ENCODE measurements around the gene F7.
"Not testable (repeated sequence)": the region's sequence is repeated elsewhere in the genome, so short reads cannot be mapped to it uniquely, and the experiment has no call there.

The F7 gene

GRCh38 chr13:113105921-113106452 lies 396 bp downstream of the F7 start:
- no peak for DNase-seq

GRCh38 chr13:113106711-113107351 lies 1.2 kb downstream of the F7 start:
- DNase-seq, result no peak

DNA sequence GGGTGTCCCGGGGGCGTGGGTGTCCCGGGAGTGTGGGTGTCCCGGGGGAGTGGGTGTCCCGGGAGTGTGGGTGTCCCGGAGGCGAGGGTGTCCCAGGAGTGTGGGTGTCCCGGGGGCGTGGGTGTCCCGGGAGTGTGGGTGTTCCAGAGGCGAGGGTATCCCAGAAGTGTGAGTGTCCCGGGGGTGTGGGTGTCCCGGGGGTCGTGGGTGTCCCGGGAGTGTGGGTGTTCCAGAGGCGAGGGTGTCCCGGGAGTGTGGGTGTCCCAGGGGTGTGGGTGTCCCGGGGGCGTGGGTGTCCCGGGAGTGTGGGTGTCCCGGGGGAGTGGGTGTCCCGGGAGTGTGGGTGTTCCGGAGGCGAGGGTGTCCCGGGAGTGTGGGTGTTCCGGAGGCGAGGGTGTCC lies 2.9 kb downstream of the F7 start:
- not testable (repeated sequence) for DNase-seq

DNA sequence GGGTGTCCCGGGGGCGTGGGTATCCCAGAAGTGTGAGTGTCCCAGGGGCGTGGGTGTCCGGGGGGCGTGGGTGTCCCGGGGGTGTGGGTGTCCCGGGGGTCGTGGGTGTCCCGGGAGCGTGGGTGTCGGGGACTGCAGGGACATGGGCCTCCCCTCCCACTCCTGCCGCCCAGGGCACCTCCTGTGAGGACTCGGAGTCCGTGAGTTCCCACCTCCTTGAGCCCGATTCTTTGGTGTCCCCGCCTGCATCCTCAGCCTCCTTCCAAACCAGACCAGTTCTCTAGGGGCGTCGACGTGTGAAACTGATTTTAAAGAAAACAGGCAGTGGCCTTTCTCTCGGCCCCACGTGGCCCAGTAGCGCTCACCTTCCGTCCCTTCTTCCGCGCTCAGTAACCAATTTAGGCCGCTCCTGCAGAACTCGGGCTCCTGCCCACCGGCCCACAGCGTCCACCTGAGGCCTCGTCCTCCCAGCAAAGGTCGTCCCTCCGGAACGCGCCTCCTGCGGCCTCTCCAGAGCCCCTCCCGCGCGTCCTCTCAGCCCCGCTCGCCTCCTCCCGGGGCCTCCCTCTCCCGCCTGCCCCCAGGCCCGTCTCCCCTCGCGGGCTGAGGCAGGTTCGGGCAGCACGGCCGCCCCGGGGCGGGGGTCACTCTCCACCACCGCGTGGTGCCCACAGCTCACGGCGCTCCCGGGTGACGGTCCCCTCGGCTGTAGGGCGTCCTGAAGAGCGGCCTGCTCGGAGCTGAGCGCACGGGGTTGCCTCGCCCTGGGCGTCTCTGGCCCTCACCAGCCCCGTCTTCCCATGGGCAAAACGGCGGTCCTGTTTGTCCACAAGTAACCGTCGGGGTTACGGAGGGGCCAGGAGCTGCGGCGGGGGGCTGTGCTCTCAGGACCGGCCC lies 3.8 kb downstream of the F7 start:
- DNase-seq, result no peak

DNA sequence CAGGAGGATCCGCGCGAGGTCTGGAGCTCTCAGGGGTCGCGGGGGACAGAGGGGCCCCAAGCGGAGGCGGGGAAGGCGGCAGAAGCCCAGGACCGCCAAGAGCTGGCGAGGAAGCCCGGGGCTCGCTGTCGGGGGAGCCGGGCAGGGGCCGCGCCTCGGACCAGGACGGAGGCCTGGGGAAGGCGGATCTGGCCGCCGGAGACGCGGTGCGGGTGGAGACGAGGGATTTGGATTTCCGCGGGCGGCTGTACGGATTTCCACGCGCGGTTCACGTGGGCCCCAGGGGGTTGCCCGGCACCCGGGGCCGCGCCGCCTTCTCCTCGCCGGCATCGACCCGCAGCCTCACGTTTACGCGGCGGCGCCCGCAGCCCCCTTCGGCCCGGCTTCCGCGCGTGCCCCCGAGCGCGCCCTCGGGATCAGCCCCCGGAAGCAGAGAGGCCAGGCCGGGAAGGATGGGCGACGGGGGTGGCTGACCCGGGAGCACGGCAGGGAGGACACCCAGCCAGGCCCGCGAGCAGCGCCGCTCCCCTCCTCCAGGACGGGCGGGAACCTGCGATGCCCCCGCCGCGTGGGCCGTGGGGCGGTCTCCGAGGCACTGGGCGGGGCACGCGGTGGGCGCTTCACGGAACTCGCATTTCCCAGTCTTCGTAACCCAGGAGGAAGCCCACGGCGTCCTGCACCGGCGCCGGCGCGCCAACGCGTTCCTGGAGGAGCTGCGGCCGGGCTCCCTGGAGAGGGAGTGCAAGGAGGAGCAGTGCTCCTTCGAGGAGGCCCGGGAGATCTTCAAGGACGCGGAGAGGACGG lies 4.7 kb downstream of the F7 start:
- DNase-seq, result no peak

DNA sequence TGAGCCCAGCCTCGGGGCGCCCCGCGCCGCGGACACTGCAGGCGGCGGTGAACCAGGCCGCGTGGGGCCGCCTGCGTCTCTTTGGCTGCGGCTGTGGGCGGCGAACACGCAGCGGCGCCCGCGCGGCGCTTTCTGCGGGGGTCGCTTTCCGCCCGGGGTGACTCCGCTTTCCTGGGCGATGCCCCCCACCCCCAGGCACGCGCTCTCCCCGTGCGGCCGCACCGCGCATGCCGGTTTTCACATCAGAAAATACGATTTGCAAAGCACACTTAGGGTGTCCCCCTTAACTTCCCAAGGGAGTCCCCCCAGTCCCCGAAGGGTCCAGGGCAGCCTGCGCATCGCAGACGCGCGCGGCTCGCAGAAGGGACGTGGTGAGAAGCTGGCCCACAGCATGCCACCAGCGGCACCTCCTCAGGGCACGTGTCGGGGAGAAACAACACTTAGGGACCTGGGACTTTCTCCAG lies 5.3 kb downstream of the F7 start:
- DNase-seq, result no peak

GRCh38 chr13:113111821-113112220 lies 6.2 kb downstream of the F7 start:
- DNase-seq, result not testable (repeated sequence)

DNA sequence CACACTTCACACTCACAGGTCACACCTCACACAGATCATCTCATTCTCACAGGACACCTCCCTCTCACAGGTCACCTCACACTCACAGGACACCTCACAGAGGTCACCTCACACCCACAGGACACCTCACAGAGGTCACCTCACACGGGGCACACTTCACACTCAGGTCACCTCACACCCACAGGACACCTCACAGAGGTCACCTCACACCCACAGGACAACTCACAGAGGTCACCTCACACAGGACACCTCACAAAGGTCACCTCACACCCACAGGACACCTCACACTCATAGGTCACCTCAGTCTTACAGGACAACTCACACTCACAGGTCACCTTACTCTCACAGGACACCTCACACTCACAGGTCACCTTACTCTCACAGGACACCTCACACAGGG lies 6.9 kb downstream of the F7 start:
- not testable (repeated sequence) for DNase-seq

DNA sequence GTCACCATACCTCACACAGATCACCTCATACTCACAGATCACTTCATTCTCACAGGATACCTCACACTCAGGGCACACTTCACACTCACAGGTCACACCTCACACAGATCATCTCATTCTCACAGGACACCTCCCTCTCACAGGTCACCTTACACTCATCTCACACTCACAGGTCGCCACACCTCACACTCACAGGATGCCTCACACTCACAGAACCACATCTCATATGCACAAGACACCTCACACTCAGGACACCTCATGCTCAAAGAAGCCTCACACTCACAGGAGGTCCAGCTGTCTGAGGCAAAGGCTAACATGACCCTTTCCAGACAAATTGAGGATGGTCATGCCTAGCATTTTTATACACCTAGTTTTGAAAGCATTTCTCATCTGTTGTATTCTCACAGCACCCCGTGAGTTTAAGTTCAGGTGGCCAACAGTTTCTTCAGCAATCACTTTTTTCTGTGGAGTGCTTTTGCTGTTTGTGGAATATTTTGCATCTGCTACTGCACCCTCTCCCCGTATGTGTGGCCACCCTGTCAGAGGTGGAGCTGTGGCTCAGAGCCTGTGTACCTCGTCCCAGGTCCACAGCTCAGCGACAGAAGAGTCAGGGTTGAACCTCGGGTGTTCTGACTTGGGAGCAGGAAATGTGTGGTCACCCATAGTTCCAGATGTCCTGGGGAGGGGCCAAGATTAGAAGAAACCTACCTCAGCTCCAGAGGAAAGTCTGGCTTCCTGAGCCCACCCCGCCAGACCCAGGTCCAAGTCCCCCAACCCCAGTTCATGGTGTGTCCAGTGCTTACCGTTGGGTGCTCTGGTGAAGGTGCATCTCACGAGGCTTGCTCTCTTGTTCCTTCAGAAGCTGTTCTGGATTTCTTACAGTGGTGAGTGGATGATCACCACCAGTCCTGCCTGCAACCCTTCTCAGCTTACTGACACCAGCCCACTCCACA lies 7.6 kb downstream of the F7 start:
- no peak for DNase-seq

GRCh38 chr13:113113846-113114271 lies 8.3 kb downstream of the F7 start:
- DNase-seq, result no peak

DNA sequence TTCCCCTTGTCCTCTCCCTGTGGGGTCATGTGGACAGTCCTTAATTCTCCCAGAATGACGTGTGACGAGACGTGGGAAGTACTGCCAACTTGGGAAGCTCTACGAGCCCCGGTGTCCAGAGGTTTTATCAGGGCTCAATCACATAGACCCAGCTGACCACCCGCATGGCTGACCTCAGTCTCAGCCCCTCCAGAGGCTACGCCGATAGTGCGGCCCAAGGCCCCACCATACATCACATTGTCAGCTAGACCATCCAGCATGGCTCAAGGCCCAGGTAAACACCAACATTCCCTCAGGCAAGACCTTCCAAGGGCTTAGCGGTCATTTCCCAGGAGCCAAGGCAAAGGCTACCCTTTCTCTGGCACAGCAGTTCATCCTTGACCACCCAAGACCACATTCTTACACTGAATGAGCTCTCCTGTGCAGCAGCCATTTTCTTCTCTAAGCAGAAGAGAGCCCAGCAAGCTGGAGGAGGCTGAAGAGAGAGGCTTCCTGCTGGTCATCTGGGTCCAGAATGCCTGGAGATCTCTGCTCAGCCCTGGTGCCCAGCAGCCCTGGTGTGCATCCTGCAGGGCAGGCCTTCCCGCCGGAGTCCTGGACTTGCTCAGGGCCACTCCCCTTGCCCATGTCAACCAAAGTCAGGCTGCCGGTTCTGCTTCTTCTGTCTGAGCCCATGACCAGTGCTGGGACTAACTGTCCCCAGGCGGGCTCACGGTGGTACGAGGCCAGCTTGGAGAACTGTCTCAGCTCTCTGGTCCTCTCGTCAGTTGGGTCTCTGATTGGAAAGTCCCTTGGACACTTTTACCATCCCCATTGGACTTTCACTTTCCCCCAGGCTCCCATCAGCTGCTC lies 9.1 kb downstream of the F7 start:
- no peak for DNase-seq

DNA sequence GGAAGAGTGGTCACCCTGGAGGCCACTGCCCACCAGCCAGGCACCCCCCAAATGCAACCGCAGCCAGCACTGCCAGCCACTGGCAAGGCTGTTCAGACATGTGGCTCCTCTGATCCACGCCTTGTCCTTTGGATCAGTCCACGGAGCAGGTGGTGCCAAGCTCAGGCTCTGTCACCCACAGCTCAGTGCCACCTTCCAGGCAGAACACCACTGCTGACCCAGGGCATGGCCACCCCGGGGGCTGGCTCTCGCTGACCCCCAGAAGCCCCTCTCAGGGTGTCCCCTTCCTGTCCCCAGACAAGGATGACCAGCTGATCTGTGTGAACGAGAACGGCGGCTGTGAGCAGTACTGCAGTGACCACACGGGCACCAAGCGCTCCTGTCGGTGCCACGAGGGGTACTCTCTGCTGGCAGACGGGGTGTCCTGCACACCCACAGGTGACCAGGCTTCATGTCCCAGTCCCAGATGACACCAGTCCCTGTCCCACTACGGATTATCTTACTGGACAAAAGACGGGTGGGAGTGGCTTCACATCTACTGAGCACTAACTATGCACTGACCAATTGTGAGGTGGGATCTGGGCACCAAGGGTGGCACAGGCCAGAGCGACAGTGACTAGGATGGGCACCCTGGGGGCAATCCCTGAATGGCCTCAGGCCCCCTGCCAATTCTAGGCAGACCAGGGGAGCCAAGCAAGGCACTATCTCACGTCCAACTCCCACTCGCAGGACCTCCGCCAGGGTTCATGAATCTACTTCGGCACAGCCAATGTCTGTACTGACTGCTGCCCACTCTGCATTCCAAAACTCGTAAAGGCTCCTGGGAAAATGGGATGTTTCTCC lies 10.0 kb downstream of the F7 start:
- DNase-seq, result no peak

- DNase-seq, result no peak
Measured at GRCh38 chr13:113116206-113116800, 10.7 kb downstream of the F7 start.

GRCh38 chr13:113116871-113117271 lies 11.3 kb downstream of the F7 start:
- DNase-seq, result no peak

GRCh38 chr13:113117335-113117872 lies 11.8 kb downstream of the F7 start:
- no peak for DNase-seq

DNA sequence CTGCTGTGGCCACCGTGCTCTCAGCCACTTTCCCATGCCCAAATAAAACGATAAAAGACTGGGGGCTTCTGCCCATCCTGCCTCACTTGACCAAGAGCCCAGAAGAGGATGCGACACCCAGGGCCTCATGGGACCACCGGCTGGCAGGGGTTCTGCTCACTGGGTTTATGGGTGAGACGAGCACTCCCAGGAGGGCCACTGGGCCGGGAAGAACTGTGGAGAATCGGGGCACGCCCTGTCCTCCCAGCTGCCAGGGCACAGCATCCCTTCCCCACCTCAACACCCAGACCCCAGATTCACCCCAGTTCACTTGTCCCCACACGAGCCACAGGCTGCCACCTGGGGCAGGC lies 12.3 kb downstream of the F7 start:
- DNase-seq, result no peak

DNA sequence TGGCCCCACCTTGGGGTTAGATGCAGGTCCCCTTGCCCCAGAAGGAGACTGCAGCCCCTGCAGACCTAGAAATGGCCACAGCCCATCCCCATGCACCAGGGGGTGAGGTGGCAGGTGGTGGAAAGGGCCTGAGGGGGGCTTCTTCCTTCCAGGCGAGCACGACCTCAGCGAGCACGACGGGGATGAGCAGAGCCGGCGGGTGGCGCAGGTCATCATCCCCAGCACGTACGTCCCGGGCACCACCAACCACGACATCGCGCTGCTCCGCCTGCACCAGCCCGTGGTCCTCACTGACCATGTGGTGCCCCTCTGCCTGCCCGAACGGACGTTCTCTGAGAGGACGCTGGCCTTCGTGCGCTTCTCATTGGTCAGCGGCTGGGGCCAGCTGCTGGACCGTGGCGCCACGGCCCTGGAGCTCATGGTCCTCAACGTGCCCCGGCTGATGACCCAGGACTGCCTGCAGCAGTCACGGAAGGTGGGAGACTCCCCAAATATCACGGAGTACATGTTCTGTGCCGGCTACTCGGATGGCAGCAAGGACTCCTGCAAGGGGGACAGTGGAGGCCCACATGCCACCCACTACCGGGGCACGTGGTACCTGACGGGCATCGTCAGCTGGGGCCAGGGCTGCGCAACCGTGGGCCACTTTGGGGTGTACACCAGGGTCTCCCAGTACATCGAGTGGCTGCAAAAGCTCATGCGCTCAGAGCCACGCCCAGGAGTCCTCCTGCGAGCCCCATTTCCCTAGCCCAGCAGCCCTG lies 12.8 kb downstream of the F7 start:
- DNase-seq, result no peak

DNA sequence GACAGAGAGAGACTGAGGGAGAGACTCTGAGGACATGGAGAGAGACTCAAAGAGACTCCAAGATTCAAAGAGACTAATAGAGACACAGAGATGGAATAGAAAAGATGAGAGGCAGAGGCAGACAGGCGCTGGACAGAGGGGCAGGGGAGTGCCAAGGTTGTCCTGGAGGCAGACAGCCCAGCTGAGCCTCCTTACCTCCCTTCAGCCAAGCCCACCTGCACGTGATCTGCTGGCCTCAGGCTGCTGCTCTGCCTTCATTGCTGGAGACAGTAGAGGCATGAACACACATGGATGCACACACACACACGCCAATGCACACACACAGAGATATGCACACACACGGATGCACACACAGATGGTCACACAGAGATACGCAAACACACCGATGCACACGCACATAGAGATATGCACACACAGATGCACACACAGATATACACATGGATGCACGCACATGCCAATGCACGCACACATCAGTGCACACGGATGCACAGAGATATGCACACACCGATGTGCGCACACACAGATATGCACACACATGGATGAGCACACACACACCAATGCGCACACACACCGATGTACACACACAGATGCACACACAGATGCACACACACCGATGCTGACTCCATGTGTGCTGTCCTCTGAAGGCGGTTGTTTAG lies 13.7 kb downstream of the F7 start:
- no peak for DNase-seq
